Measurements from ENCODE around the gene SH2B3.

DNA sequence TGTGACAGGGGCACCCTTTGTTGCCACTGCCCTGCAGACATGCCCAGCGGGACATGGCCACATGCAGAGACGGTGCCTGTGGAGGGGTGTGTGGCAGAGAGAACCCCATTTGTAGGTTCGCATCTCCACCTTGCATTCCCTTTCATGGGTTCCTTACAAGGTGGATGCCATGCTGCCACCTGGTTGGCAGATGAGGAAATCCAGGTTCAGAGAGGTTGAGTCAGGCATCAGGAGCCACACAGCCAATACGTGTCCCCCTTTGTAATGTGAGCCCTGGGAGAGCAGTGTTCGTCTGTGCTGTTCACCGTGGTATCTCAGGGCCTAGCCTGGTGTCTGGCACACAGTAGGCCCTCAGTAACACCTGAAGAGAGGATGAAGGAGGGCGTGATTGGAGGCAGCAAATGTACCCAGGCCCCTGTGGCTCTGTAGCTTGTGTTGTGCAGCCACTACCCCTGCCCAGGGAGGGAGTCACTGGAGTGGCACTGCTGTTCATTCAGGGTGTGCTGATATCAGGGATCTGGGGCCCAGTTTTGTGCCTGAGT is 9.1 kb downstream of the SH2B3 start:
- TF ChIP-seq CTCF (IDR thresholded peaks at IDR 0.05) (no peak), POLR2A (IDR thresholded peaks at IDR 0.05) (no peak)

Measured in esophagus squamous epithelium (tissue), 4 donors.